ENCODE measurements around the gene PDE11A. TPM values are rescaled to one million over a fixed set of nuclear protein-coding genes. Genes with fewer than 3 reads are reported as not detected.
A peak's percentile ranks its signal among the peaks of the same experiment; 100 is the strongest.
"Not testable (repeated sequence)": the region's sequence is repeated elsewhere in the genome, so short reads cannot be mapped to it uniquely, and the experiment has no call there.

PDE11A gene
- total RNA-seq, 1 donor from 2014 or later: not detected

- DNase-seq (ENCODE audit: low read depth in 2 of 2): no peak
Measured at GRCh38 chr2:178009813-178010212, 62.8 kb downstream of the PDE11A start.

- DNase-seq (ENCODE audit: low read depth in 2 of 2): peak; percentile 1 to 66
Measured at GRCh38 chr2:178008636-178009289, 63.8 kb downstream of the PDE11A start.

- DNase-seq (ENCODE audit: low read depth in 2 of 2): no peak
Measured at GRCh38 chr2:178006710-178007109, 65.9 kb downstream of the PDE11A start.

- DNase-seq (ENCODE audit: low read depth in 2 of 2): peak in 1 of 2 donors; percentile 50
Measured at GRCh38 chr2:178005756-178006155, 66.8 kb downstream of the PDE11A start.

- DNase-seq (ENCODE audit: low read depth in 2 of 2): no peak
Measured at GRCh38 chr2:178002038-178002437, 70.5 kb downstream of the PDE11A start.

GRCh38 chr2:177998996-177999395 lies 73.6 kb downstream of the PDE11A start:
- DNase-seq (ENCODE audit: low read depth in 2 of 2): no peak

GRCh38 chr2:177998006-177998405 lies 74.6 kb downstream of the PDE11A start:
- DNase-seq (ENCODE audit: low read depth in 2 of 2): peak in 1 of 2 donors; percentile 79

- no peak for DNase-seq (ENCODE audit: low read depth in 2 of 2)
Measured at GRCh38 chr2:177992992-177993391, 79.6 kb downstream of the PDE11A start.

- DNase-seq (ENCODE audit: low read depth in 2 of 2): peak in 1 of 2 donors; percentile 46
Measured at GRCh38 chr2:177989029-177989885, 83.3 kb downstream of the PDE11A start.

GRCh38 chr2:177984749-177985148 lies 87.8 kb downstream of the PDE11A start:
- peak; percentile 25 to 37 for DNase-seq (ENCODE audit: low read depth in 2 of 2)

- DNase-seq (ENCODE audit: low read depth in 2 of 2): peak; percentile 66 to 73
Measured at GRCh38 chr2:177983183-177983788, 89.3 kb downstream of the PDE11A start.

GRCh38 chr2:177972782-177973181 lies 99.8 kb downstream of the PDE11A start:
- DNase-seq (ENCODE audit: low read depth in 2 of 2): no peak

GRCh38 chr2:177972123-177972522 lies 100.5 kb downstream of the PDE11A start:
- DNase-seq (ENCODE audit: low read depth in 2 of 2): no peak

GRCh38 chr2:177970670-177971454 lies 101.7 kb downstream of the PDE11A start:
- no peak for DNase-seq (ENCODE audit: low read depth in 2 of 2)

GRCh38 chr2:177964892-177965291 lies 107.7 kb downstream of the PDE11A start:
- DNase-seq (ENCODE audit: low read depth in 2 of 2): no peak

- no peak for DNase-seq (ENCODE audit: low read depth in 2 of 2)
Measured at GRCh38 chr2:177952151-177952550, 120.4 kb downstream of the PDE11A start.

GRCh38 chr2:177947598-177947997 lies 125.0 kb downstream of the PDE11A start:
- DNase-seq (ENCODE audit: low read depth in 2 of 2): not testable (repeated sequence)

- not testable (repeated sequence) for DNase-seq (ENCODE audit: low read depth in 2 of 2)
Measured at GRCh38 chr2:177944530-177944929, 128.0 kb downstream of the PDE11A start.

GRCh38 chr2:177942731-177943130 lies 129.8 kb downstream of the PDE11A start:
- DNase-seq (ENCODE audit: low read depth in 2 of 2): no peak

- DNase-seq (ENCODE audit: low read depth in 2 of 2): no peak
Measured at GRCh38 chr2:177939211-177939610, 133.4 kb downstream of the PDE11A start.

GRCh38 chr2:177930916-177931315 lies 141.7 kb downstream of the PDE11A start:
- no peak for DNase-seq (ENCODE audit: low read depth in 2 of 2)

Measured in lung microvascular endothelial cell (primary cell).